NCI-H510A (cell line): ENCODE results near the gene GPATCH11.

Experiments
- DNase-seq: peaks from one replicate; lab custom pipeline; 2025; lab: John Stamatoyannopoulos, UW

GPATCH11 gene

DNA sequence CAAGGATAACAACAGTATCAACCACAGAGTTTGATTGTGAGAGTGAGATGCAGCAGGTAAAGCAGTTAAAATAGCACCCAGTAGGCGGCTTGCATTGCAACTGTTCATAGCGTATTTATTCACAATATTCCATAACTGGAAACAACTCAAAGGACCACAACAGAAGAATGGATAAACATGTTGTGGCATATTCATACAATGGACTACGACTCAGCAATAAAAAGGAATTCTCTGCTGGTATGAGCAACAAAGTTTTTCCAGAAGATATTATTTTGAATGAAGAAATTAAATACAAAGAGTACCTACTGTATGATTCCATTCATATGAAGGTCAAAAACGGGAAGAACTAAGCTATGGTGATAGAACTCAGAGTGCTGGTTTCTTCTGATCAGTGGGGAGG lies 25.2 kb downstream of the GPATCH11 start:
- no peak for DNase-seq

- no peak for DNase-seq
Observed at GRCh38 chr2:37110306-37111212, 26.2 kb downstream of the GPATCH11 start.

DNA sequence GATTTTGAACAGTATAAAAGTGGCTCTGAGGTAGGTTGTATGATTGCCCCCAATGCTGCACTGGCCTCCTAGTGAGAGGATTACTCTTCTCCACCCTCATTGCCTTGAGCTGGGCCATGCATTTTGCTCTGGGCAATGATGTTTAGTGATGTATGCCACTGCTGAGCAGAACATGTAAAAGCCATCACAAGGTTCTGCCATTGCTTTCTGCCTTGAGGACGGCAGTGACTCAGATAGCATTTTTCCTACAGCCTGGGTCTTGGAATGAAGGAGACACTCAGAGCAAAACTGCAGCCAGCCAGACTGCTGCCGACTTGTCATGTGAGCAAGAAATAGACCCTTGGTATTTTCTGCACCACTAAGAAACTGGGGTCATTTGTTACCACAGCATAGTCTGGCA lies 27.6 kb downstream of the GPATCH11 start:
- DNase-seq: no peak

- no peak for DNase-seq
Observed at GRCh38 chr2:37117566-37117965, 33.2 kb downstream of the GPATCH11 start.

DNA sequence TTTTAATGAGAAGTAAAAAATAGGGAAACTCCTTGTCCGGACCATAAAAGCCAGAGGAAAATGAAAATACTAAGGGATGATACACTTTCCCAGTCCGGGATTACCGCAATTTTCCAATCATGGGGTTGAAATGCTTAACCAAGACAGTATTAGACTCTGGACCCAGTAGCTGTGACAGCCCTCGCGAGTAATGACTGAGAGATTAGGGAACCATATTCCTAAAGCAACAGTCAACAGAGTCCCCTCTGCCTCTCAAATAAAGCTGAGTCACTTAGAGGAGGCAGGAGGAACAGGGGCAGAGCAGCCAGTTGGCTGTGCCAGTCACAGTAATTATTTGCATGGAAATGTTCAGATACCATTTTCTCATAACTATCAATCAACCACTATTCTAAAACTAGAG lies 34.8 kb downstream of the GPATCH11 start:
- no peak for DNase-seq

DNA sequence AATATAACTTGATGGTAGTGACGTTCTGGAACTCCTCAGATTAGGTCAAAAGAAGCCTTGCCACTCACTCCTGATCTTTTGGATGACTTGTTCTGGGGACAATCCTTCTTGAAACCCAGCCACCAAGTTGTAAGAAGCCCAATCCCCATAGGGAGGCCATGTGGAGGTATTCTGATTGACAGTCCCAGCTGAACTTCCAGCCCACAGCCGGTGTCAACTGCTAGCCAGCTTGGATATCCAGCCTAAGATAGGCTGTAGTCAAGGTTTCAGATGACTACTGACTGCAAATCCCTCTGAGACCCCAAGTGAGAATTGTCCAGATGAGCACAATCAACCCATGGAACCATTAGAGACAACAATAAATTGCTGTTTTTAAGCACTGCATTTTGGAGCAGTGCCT lies 41.1 kb downstream of the GPATCH11 start:
- DNase-seq: no peak

DNA sequence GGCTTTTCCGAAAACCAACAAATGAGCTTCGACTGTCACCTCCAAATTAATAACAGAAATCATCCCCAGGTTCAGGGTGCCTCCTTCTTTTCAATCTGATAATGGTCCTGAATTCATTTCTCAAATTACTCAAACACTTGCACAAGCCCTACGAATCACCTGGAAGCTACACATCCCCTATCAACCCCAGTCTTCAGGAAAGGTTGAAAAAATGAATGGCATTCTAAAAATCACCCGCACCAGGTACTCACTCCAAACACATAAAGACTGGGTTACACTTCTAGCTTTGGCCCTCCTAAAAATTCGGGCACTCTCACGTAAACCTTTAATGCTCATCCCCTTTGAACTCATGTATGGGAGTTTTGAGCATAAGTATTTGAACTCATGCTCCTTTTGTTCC lies 48.6 kb downstream of the GPATCH11 start:
- no peak for DNase-seq

DNA sequence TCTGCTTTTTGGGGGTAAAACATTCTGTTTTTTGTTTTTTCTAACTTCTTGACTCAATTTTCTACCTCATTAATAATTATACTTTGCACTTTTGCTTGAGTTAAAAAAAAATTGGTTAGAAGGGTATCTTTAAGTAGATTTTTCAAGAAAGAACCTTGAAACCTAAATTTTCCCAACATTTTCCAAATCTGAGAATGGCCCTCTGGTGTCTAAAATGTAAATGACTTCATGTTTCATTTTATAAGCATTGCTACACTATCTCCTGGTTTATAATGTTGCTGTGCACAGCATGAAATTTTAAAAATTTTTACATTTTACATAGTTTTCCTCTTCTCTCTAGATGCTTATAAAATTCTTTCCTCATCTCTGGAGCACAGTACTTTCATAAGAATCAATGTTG lies 58.2 kb downstream of the GPATCH11 start:
- DNase-seq: no peak

DNA sequence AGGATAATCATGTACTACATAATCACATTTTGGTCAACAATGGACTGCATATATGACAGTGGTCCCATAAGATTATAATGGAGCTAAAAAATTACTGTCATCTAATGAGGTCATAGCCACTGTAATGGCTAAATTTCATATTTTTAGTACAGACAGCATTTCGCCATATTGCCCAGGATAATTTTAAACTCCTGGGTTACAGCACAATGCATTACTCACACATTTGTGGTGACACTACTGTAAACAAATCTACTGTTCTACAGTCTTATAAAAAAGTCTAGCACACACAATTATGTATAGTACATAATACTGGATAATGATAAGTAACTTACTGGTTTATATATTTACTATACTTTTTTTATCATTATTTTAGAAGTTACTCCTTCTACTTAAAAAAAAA lies 59.7 kb downstream of the GPATCH11 start:
- DNase-seq: no peak

DNA sequence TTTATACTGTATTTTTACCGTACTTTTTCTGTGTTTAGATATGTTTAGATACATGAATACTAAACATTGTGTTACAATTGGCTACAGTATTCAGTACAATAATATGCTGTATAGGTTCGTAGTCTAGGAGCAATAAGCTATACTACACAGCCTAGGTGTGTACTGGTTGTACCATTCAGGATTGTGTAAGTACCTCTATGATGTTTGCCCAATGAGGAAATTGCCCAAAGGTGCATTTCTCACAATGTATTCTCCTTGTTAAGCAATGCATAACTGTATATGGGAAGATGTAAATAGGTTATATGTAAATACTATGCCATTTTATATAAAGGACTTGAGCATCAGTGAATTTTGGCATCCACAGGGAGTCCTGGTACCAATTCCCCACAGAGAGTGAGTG lies 61.7 kb downstream of the GPATCH11 start:
- no peak for DNase-seq

DNA sequence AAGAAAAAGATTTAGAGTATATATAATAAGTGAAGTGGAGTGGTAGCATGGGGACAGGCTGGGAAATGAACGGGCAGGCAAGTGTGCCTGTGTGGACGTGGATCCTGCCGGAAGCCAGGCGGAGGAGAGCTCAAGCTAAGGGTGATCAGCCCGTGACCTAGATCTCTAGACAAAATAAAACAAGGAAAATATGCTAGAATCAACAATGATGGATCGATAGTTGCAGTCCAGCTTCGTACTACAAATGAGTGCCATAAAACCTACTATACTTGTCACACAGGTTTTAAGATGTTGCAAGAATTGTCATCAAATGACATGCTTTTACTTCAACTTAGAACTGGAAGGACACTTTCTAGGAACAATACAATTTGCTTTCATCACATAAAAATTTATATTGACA lies 64.0 kb downstream of the GPATCH11 start:
- no peak for DNase-seq
